OCI-LY7 (cell line): ENCODE data around the gene TRIM7. TPM values are rescaled to one million over a fixed set of nuclear protein-coding genes. Genes with fewer than 3 reads are reported as not detected.

ENCODE experiments used
- BruUV-seq: library from RNA; stranded (reverse); fragments of 400-500 nt; replicated peaks from 2 replicates; lab custom pipeline; 2021; lab: Mats Ljungman, UMichigan
- CTCF ChIA-PET: fragments of 300-600 bp; sonication (Branson Sonifier 250); formaldehyde crosslinking; loops from one replicate; lab custom pipeline; 2022; ENCODE audit warnings: antibody characterized with exemption; ENCODE audit not compliant: unreplicated experiment; lab: Charles Lee
- POLR2A ChIA-PET: fragments of 300-600 bp; sonication (Branson Sonifier 250); formaldehyde crosslinking; loops from one replicate; lab custom pipeline; 2022; ENCODE audit warnings: antibody characterized with exemption; lab: Charles Lee
- DNase-seq: peaks from one replicate; pipeline ENCODE4 v3.0.0-alpha.2; 2015; ENCODE audit warnings: low spot score
- H2AFZ ChIP-seq: fragments of 200-600 bp; sonication (generic), shearing (Covaris generic); 2 replicates; pipeline ENCODE4 v1.6.1; 2014; ENCODE audit warnings: mild to moderate bottlenecking, antibody characterized with exemption, low read length, moderate library complexity
- H3K27ac ChIP-seq: fragments of 200-600 bp; sonication (generic); 2 replicates; pipeline ENCODE4 v1.5.1; 2014; ENCODE audit warnings: mixed run types, low read depth, mild to moderate bottlenecking, moderate library complexity, low read length, inconsistent platforms; ENCODE audit not compliant: poor library complexity, severe bottlenecking
- H3K36me3 ChIP-seq: fragments of 200-600 bp; sonication (generic); 2 replicates; pipeline ENCODE4 v1.6.1; 2014; ENCODE audit warnings: mild to moderate bottlenecking, antibody characterized with exemption, low read length, moderate library complexity, mixed read lengths; ENCODE audit not compliant: insufficient read depth
- H3K4me1 ChIP-seq: fragments of 200-600 bp; sonication (generic); 2 replicates; pipeline ENCODE4 v1.5.1; 2014; ENCODE audit warnings: mild to moderate bottlenecking, low read length; ENCODE audit not compliant: insufficient read depth, poor library complexity, severe bottlenecking
- H3K4me2 ChIP-seq: fragments of 200-600 bp; sonication (generic); 2 replicates; pipeline ENCODE4 v1.6.1; 2014; ENCODE audit warnings: mild to moderate bottlenecking, low read length
- H3K4me3 ChIP-seq: fragments of 200-600 bp; sonication (generic); 2 replicates; pipeline ENCODE4 v1.5.1; 2014; ENCODE audit warnings: mild to moderate bottlenecking, low read depth, low read length; ENCODE audit not compliant: poor library complexity, severe bottlenecking
- H3K79me2 ChIP-seq: fragments of 200-600 bp; sonication (generic); 2 replicates; pipeline ENCODE4 v1.6.1; 2016; ENCODE audit warnings: low read depth, mild to moderate bottlenecking, low read length, moderate library complexity, mixed read lengths; ENCODE audit not compliant: insufficient read depth
- H3K9me2 ChIP-seq: fragments of 200-600 bp; sonication (generic); 2 replicates; pipeline ENCODE4 v1.6.1; 2016; ENCODE audit warnings: mild to moderate bottlenecking, low read length, mixed read lengths; ENCODE audit not compliant: insufficient read depth
- H3K9me3 ChIP-seq: fragments of 200-600 bp; sonication (generic); 2 replicates; pipeline ENCODE4 v1.6.1; 2014; ENCODE audit warnings: mild to moderate bottlenecking, mixed run types, low read length, mixed read lengths
- H4K20me1 ChIP-seq: fragments of 200-600 bp; sonication (generic); 2 replicates; pipeline ENCODE4 v1.6.1; 2014; ENCODE audit warnings: mild to moderate bottlenecking, antibody characterized with exemption, low read length, moderate library complexity, mixed read lengths; ENCODE audit not compliant: insufficient read depth
- CTCF ChIP-seq: fragments of 200-600 bp; sonication (generic); conservative IDR thresholded peaks from 2 replicates; pipeline ENCODE4 v1.5.1; 2014; ENCODE audit warnings: mild to moderate bottlenecking, antibody characterized with exemption, low read length, moderate library complexity, mixed read lengths
- EZH2phosphoT487 ChIP-seq: fragments of 200-600 bp; sonication (generic); IDR thresholded peaks from 2 replicates; pipeline ENCODE4 v1.6.1; 2018; ENCODE audit warnings: low read depth, borderline replicate concordance, mild to moderate bottlenecking, mixed run types, antibody characterized with exemption, low read length, moderate library complexity, mixed read lengths
- intact Hi-C: fragments of 100-400 bp; cut with micrococcal nuclease; formaldehyde crosslinking; loops from one replicate; pipeline ENCODE4 v1.10.0; 2022; ENCODE audit not compliant: unreplicated experiment
- total RNA-seq, 2 experiments: library from RNA; depleted of rRNA in 1 of 2; stranded (reverse); fragments of >200 nt in 1 of 2; shearing (Covaris generic) in 1 of 2; gene quantifications; 2 replicates each; pipeline ENCODE4 v1.2.3, GENCODE V29; 2014 to 2022

TRIM7 gene
- total RNA-seq, 2 experiments from 2014 or later: 0.22 to 1.8 TPM

- POLR2A ChIA-PET: interaction anchor here (0.7 to 3.3 kb wide), 10 partner anchors 10 to 329 kb away, joined by 3 to 25 read pairs (median 5); partner anchors contain the start of genes TRIM41 and ZFP62
- DNase-seq: peak; percentile 67
- H2AFZ ChIP-seq: peak overlapping the region; percentile 75; the same call in 1 of the 2 replicates
- no peaks in the 10 kb centered on the region for H3K9me2 ChIP-seq
- H3K4me2 ChIP-seq: peak overlapping the region; percentile 85
- no peaks in the 10 kb centered on the region for H3K9me3 ChIP-seq
- H3K27ac ChIP-seq: peak overlapping the region; percentile 82
- TF ChIP-seq EZH2phosphoT487 (no peak), CTCF (no peak)
- peaks cover 8% of the 10 kb centered on the region; the same call in 1 of the 2 replicates for H3K79me2 ChIP-seq
- H3K4me3 ChIP-seq: peak overlapping the region; percentile 69
- BruUV-seq: no TSS peak
- no peaks in the 10 kb centered on the region for H3K36me3 ChIP-seq
- no peaks in the 10 kb centered on the region for H4K20me1 ChIP-seq
- intact Hi-C loops: no loop called here
- H3K4me1 ChIP-seq: peaks cover 33% of the 10 kb centered on the region
- CTCF ChIA-PET: interaction anchor here (1.0 to 1.2 kb wide), 3 partner anchors 19 to 379 kb away, joined by 3 read pairs; no protein-coding TSS in a partner anchor
These were observed 15.5 kb downstream of the TRIM7 start for GRCh38 chr5:181189363-181189961.

- Histone ChIP-seq H2AFZ (peak overlapping the region; percentile 75; the same call in 1 of the 2 replicates), H3K9me2 (no peaks in the 10 kb centered on the region), H4K20me1 (no peaks in the 10 kb centered on the region), H3K4me2 (peak overlapping the region; percentile 85), H3K79me2 (peaks cover 8% of the 10 kb centered on the region; the same call in 1 of the 2 replicates), H3K4me1 (peaks cover 38% of the 10 kb centered on the region), H3K36me3 (no peaks in the 10 kb centered on the region), H3K27ac (peak overlapping the region; percentile 82), H3K4me3 (peak overlapping the region; percentile 69), H3K9me3 (no peaks in the 10 kb centered on the region)
- ChIA-PET POLR2A (interaction anchor here (1.1 to 1.8 kb wide), 6 partner anchors 11 to 329 kb away, joined by 3 to 10 read pairs (median 5); partner anchors contain the start of gene ZFP62), CTCF (interaction anchor here (1.1 to 1.2 kb wide), 3 partner anchors 16 to 378 kb away, joined by 3 read pairs; no protein-coding TSS in a partner anchor)
- intact Hi-C loops: loop anchor here (1.0 kb wide), 3 partner anchors 16 to 72 kb away; partner anchors contain the start of gene TRIM52
- TSS peak; percentile 44 for BruUV-seq
- TF ChIP-seq CTCF (peak; percentile 33; the same call in 1 of the 2 replicates), EZH2phosphoT487 (no peak)
- DNase-seq: peak; percentile 89
These were observed 16.2 kb downstream of the TRIM7 start for GRCh38 chr5:181188700-181189362.
